ENCODE data around the gene TMEM52. TPM values are rescaled to one million over a fixed set of nuclear protein-coding genes. Genes with fewer than 3 reads are reported as not detected.
A peak's percentile ranks its signal among the peaks of the same experiment; 100 is the strongest.

TMEM52 gene
- total and polyA plus RNA-seq, 9 of the 15 experiments (the other 6 are each of a cell fraction or from before 2014, with no cell fraction given): 0.37 to 22.5 (median 6.8) TPM

DNA sequence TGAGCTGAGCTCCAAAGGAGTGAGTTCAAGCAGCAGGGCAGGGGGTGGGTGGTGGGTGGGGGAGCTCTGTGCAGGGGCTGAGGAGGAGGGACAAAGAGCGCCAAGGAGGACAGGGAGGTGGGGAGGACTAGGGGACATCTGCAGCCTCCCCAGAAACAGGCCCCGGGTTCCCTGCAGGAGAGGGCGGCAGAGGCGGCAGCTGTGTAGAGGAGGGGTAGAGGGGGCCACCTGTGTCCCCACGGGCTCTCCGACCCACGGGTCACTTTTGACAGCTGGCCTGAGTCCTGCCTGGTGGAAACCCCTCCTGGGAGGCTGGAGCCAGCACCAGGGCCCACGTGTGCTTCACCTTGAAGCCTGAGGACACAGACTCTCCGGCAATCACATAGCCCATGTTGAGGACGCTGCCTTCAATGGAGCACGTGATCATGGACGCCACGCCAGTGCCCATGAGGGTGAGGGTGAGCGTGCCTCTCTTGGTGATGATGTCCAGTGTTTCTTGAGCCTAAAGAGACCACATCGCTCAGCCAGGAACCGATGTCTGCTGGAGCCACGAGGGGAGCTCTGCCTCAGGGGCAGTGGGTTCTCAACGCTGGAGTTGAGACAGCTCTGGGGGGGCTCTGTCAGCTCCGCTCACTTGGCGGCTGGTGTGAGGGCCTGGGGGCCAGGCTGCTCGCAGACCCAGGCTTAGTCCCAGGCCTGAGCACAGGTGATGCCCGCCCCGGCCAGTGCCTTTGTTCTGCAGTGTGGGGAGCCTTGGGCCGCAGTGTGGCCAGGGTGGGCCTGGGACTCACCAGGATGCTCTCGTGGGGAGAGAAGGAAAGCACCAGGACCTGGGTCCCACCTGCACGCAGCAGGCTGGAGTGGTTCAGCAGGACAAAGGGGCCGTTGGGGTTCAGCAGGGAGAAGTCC, 6.6 kb upstream of the TMEM52 start (continued):
- TF ChIP-seq BRCA1 (IDR thresholded peaks at IDR 0.05) (no peak), BRCA1 (CRISPR knock-in tag; IDR thresholded peaks at IDR 0.05) (no peak), ZBED1 (IDR thresholded peaks at IDR 0.05) (no peak), ESRRB (CRISPR knock-in tag; IDR thresholded peaks at IDR 0.05; ENCODE audit: borderline replicate concordance) (no peak), KDM1A (IDR thresholded peaks at IDR 0.05) (no peak), CBFB (CRISPR knock-in tag; IDR thresholded peaks at IDR 0.05) (0 out of 2 replicates have a peak, but pooled peaks have one; percentile 41), ELF2 (CRISPR knock-in tag; IDR thresholded peaks at IDR 0.05) (no peak), DIDO1 (tag; IDR thresholded peaks at IDR 0.05; ENCODE audit: low read depth) (no peak), MAZ (CRISPR knock-in tag; conservative IDR thresholded peaks at IDR 0.05 in 1 of 2, IDR thresholded peaks at IDR 0.05 in 1 of 2) (no peak), ZNF551 (CRISPR knock-in tag; IDR thresholded peaks at IDR 0.05) (no peak), KDM2B (CRISPR knock-in tag; IDR thresholded peaks at IDR 0.05) (no peak), NBN (IDR thresholded peaks at IDR 0.05; ENCODE audit: low read depth) (no peak), ZNF263 (CRISPR knock-in tag; IDR thresholded peaks at IDR 0.05; ENCODE audit: borderline replicate concordance) (peak; percentile 63), MTA2 (IDR thresholded peaks at IDR 0.05; ENCODE audit: low read depth) (no peak)
- TF ChIP-seq, protein P1, sequence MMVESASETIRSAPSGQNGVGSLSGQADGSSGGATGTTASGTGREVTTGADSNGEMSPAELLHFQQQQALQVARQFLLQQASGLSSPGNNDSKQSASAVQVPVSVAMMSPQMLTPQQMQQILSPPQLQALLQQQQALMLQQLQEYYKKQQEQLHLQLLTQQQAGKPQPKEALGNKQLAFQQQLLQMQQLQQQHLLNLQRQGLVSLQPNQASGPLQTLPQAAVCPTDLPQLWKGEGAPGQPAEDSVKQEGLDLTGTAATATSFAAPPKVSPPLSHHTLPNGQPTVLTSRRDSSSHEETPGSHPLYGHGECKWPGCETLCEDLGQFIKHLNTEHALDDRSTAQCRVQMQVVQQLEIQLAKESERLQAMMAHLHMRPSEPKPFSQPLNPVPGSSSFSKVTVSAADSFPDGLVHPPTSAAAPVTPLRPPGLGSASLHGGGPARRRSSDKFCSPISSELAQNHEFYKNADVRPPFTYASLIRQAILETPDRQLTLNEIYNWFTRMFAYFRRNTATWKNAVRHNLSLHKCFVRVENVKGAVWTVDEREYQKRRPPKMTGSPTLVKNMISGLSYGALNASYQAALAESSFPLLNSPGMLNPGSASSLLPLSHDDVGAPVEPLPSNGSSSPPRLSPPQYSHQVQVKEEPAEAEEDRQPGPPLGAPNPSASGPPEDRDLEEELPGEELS (CRISPR knock-in tag; IDR thresholded peaks at IDR 0.05; ENCODE audit: borderline replicate concordance): no peak
- TF ChIP-seq, protein P2, sequence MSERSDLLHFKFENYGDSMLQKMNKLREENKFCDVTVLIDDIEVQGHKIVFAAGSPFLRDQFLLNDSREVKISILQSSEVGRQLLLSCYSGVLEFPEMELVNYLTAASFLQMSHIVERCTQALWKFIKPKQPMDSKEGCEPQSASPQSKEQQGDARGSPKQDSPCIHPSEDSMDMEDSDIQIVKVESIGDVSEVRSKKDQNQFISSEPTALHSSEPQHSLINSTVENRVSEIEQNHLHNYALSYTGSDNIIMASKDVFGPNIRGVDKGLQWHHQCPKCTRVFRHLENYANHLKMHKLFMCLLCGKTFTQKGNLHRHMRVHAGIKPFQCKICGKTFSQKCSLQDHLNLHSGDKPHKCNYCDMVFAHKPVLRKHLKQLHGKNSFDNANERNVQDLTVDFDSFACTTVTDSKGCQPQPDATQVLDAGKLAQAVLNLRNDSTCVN (CRISPR knock-in tag; IDR thresholded peaks at IDR 0.05): no peak
- TF ChIP-seq, protein P3, sequence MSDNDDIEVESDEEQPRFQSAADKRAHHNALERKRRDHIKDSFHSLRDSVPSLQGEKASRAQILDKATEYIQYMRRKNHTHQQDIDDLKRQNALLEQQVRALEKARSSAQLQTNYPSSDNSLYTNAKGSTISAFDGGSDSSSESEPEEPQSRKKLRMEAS (CRISPR knock-in tag; IDR thresholded peaks at IDR 0.05): peak; percentile 20; the same call in 1 of the 2 replicates
- TF ChIP-seq, protein P4, sequence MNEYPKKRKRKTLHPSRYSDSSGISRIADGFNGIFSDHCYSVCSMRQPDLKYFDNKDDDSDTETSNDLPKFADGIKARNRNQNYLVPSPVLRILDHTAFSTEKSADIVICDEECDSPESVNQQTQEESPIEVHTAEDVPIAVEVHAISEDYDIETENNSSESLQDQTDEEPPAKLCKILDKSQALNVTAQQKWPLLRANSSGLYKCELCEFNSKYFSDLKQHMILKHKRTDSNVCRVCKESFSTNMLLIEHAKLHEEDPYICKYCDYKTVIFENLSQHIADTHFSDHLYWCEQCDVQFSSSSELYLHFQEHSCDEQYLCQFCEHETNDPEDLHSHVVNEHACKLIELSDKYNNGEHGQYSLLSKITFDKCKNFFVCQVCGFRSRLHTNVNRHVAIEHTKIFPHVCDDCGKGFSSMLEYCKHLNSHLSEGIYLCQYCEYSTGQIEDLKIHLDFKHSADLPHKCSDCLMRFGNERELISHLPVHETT (CRISPR knock-in tag; conservative IDR thresholded peaks at IDR 0.05 in 1 of 2, IDR thresholded peaks at IDR 0.05 in 1 of 2): no peak

All from K562 (cell line).